Measurements from ENCODE around the gene RNF223. TPM values are rescaled to one million over a fixed set of nuclear protein-coding genes. Genes with fewer than 3 reads are reported as not detected.

Gene RNF223
- total and polyA plus RNA-seq, 4 donors, result 0.54 to 2.4 (median 1.4) TPM

DNA sequence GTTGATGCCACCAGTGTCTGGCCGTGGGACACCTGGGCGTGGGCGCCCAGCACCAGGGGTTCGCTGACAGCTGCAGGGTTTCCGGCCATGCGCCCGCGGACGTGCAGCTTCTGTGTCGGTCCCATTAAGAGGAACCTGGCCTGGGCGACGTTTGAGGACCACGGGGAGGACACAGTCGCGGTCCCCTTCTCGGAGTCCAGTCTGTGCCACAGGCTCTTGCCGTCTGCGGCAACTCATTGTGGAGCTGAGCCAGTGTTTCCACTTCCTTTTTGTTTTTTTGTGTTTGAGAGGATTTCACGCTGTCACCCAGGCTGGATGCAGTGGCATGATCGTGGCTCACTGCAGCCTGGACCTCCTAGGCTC is 43.3 kb upstream of the RNF223 start:
- H3K4me3 ChIP-seq, result no peak overlapping the region
- H3K9me3 ChIP-seq (ENCODE audit: control insufficient read depth in 4 of 4, insufficient read depth in 3 of 4, low read length in 3 of 4), result peaks cover 0 to 5% (median 0%) of the 10 kb centered on the region in 4 donors
- no peak overlapping the region for H3K27ac ChIP-seq (ENCODE audit: low read depth in 1 of 2, low read length in 1 of 2)
- TF ChIP-seq, protein P1, sequence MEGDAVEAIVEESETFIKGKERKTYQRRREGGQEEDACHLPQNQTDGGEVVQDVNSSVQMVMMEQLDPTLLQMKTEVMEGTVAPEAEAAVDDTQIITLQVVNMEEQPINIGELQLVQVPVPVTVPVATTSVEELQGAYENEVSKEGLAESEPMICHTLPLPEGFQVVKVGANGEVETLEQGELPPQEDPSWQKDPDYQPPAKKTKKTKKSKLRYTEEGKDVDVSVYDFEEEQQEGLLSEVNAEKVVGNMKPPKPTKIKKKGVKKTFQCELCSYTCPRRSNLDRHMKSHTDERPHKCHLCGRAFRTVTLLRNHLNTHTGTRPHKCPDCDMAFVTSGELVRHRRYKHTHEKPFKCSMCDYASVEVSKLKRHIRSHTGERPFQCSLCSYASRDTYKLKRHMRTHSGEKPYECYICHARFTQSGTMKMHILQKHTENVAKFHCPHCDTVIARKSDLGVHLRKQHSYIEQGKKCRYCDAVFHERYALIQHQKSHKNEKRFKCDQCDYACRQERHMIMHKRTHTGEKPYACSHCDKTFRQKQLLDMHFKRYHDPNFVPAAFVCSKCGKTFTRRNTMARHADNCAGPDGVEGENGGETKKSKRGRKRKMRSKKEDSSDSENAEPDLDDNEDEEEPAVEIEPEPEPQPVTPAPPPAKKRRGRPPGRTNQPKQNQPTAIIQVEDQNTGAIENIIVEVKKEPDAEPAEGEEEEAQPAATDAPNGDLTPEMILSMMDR (IDR thresholded peaks at IDR 0.05; ENCODE audit: control extremely low read depth, extremely low read depth), result no peak
- H3K4me1 ChIP-seq (ENCODE audit: control insufficient read depth in 5 of 5, insufficient read depth in 5 of 5, low read length in 5 of 5), result peaks cover 0 to 7% (median 0%) of the 10 kb centered on the region in 5 donors
- DNase-seq, result no peak
- no peak for ATAC-seq (ENCODE audit: insufficient read depth, low FRiP score)
- H3K27me3 ChIP-seq (ENCODE audit: control insufficient read depth in 3 of 3, insufficient read depth in 3 of 3, low read length in 2 of 3), result peaks cover 0 to 12% (median 4%) of the 10 kb centered on the region in 3 donors
- peaks cover 0 to 5% (median 2%) of the 10 kb centered on the region in 4 donors for H3K36me3 ChIP-seq (ENCODE audit: control insufficient read depth in 4 of 4, insufficient read depth in 4 of 4, low read length in 4 of 4)
- no peak overlapping the region for H3K9ac ChIP-seq (ENCODE audit: insufficient read depth in 1 of 2, low read length in 2 of 2)
- WGBS, 2 donors, result 68 to 73% methylated on average over 20 of the region's 20 CpGs

DNA sequence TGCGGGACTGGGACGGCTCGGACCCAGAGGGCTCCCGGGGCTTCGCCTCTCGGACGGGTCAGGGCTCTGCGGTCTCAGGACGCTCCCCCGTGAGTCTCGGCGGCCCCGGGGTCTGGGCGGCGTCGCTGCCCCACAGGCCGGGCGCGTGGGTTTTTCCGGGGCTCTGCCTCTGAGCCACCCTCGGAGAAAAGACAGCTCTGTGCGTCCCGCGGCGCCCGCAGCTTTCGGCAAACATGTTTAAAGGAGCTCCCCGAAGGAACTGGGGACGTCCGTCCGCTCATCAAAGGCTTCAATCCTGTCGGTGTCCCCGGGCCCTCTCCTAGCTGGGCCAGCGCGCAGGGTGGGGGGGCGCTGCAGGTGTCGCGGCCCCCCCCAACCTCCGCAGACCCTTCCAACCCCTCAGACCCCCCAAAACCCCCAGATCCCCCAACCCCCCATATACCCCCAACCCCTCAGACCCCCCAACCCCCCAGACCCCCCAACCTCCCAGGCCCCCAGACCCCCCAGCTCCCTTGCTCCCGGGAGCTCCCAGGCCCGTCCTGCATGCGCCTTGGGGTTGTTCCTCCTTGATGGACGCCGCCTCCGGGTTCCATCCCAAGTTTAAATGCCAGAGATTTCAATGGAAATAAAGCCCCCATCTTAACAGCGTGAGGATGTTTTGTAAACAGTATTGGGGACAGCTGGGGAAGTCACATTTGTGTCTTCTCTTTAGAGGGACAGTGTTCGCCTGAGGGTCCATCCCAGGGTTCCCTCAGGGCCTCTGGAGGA is 42.8 kb upstream of the RNF223 start:
- H3K9ac ChIP-seq (ENCODE audit: insufficient read depth in 1 of 2, low read length in 2 of 2), result no peak overlapping the region
- WGBS, 2 donors, result 10% methylated on average over 47 of the region's 47 CpGs
- H3K4me3 ChIP-seq, result peak overlapping the region; percentile 40
- peaks cover 0 to 6% (median 0%) of the 10 kb centered on the region in 5 donors for H3K4me1 ChIP-seq (ENCODE audit: control insufficient read depth in 5 of 5, insufficient read depth in 5 of 5, low read length in 5 of 5)
- H3K36me3 ChIP-seq (ENCODE audit: control insufficient read depth in 4 of 4, insufficient read depth in 4 of 4, low read length in 4 of 4), result peaks cover 0 to 5% (median 2%) of the 10 kb centered on the region in 4 donors
- peaks cover 0 to 12% (median 4%) of the 10 kb centered on the region in 3 donors for H3K27me3 ChIP-seq (ENCODE audit: control insufficient read depth in 3 of 3, insufficient read depth in 3 of 3, low read length in 2 of 3)
- TF ChIP-seq, protein P1 (IDR thresholded peaks at IDR 0.05; ENCODE audit: control extremely low read depth, extremely low read depth), result no peak
- no peak for DNase-seq
- H3K9me3 ChIP-seq (ENCODE audit: control insufficient read depth in 4 of 4, insufficient read depth in 3 of 4, low read length in 3 of 4), result peaks cover 0 to 5% (median 0%) of the 10 kb centered on the region in 4 donors
- no peak overlapping the region for H3K27ac ChIP-seq (ENCODE audit: low read depth in 1 of 2, low read length in 1 of 2)
- ATAC-seq (ENCODE audit: insufficient read depth, low FRiP score), result peak; percentile 1

DNA sequence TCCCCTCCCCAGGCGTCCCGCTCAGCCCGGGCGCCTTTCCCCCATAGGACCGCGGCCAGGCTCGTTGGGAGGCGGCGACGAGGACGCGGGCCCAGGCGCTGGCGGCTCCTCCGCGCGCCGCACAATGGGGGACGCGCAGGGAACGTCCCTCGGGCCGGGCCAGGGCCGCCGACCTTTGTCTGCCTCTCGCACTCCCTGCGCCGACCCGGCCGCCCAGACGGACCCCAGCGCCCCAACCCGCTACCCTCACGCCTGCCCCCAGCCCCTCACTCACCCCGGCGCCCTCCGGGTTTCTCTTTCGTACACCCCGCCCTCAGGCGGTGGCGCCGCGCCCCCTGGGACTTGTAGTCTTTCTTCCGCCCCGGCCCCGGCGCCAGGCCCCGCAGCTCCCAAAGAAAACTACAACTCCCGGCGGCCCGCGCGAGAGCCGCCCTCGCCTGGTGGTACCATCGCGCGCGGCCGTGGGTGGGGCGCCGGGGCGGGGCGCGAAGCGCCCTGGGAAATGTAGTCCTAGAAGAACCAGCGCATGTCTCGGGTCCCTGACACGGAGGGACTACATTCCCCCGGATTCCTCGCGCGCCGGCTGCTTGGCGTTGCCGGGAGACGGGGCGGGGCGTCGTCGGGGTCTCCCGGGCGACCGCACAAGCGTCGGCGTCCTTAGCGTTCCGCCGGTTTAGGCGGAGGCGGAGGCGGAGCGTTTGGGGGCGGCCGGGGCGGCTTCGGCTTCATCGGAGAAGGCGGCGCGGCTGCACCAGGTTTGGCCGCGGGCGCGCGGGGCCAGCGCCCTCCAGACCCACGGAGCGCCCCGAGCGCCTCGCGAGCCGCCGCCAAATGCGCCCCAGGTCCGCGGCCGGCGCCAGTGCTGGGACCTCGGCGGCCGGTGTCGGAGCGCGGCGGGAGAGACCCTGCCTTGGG is 41.9 kb upstream of the RNF223 start, which contains the start of gene C1orf159:
Gene C1orf159, minus strand, starts transcription at position 304 of the 915 bp plus-strand sequence. CDS start 24,546 bp downstream, outside the sequence.
- peak within 1 kb of the TSS; percentile 32 to 70 for H3K27ac ChIP-seq (ENCODE audit: low read depth in 1 of 2, low read length in 1 of 2)
- H3K9me3 ChIP-seq (ENCODE audit: control insufficient read depth in 4 of 4, insufficient read depth in 3 of 4, low read length in 3 of 4), result peaks cover 0 to 5% (median 0%) of the 10 kb centered on the region in 4 donors
- H3K27me3 ChIP-seq (ENCODE audit: control insufficient read depth in 3 of 3, insufficient read depth in 3 of 3, low read length in 2 of 3), result peaks cover 0 to 12% (median 4%) of the 10 kb centered on the region in 3 donors
- no peak within 1 kb of the TSS for H3K9ac ChIP-seq (ENCODE audit: insufficient read depth in 1 of 2, low read length in 2 of 2)
- H3K4me1 ChIP-seq (ENCODE audit: control insufficient read depth in 5 of 5, insufficient read depth in 5 of 5, low read length in 5 of 5), result peaks cover 0 to 6% (median 0%) of the 10 kb centered on the region in 5 donors
- peak; percentile 98 to 99 (median 99) for DNase-seq
- H3K4me3 ChIP-seq, result peak within 1 kb of the TSS; percentile 81
- TF ChIP-seq, protein P1 (IDR thresholded peaks at IDR 0.05; ENCODE audit: control extremely low read depth, extremely low read depth), result no peak
- peak; percentile 97 for ATAC-seq (ENCODE audit: insufficient read depth, low FRiP score)
- H3K36me3 ChIP-seq (ENCODE audit: control insufficient read depth in 4 of 4, insufficient read depth in 4 of 4, low read length in 4 of 4), result peaks cover 0 to 5% (median 2%) of the 10 kb centered on the region in 4 donors
- WGBS, 2 donors, result 0 to 1% methylated on average over 111 to 128 of the region's 128 CpGs
